HepG2 (cell line): ENCODE measurements around the gene PET100. TPM values are rescaled to one million over a fixed set of nuclear protein-coding genes. Genes with fewer than 3 reads are reported as not detected.
A peak's percentile ranks its signal among the peaks of the same experiment; 100 is the strongest.

Experiments
- ETV5 ChIP-seq: IDR thresholded peaks from 2 replicates; pipeline ENCODE4 v1.6.1; 2018; ENCODE audit warnings: missing biosample characterization, missing genetic modification reagents, inconsistent platforms, borderline replicate concordance
- FOSL1 ChIP-seq: sonication (generic); formaldehyde crosslinking; IDR thresholded peaks from 2 replicates; pipeline ENCODE4 v1.9.0; 2021; ENCODE audit warnings: missing genetic modification reagents, borderline replicate concordance
- FOXM1 ChIP-seq: sonication (generic); formaldehyde crosslinking; IDR thresholded peaks from 2 replicates; pipeline ENCODE4 v1.5.0; 2020; ENCODE audit warnings: missing genetic modification reagents
- KDM4B ChIP-seq: sonication (generic); formaldehyde crosslinking; IDR thresholded peaks from 2 replicates; pipeline ENCODE4 v1.4.0; 2020; ENCODE audit warnings: missing genetic modification reagents
- KLF16 ChIP-seq, 2 experiments: sonication (generic) in 1 of 2; formaldehyde crosslinking in 1 of 2; IDR thresholded peaks; 2 replicates each; pipeline versions ENCODE4 v1.6.1 to v1.8.0; 2016 to 2023; ENCODE audit warnings: missing genetic modification reagents in 2 of 2, missing compliant biosample characterization in 1 of 2
- MIXL1 ChIP-seq: IDR thresholded peaks from 2 replicates; pipeline ENCODE4 v1.6.1; 2016
- NAIF1 ChIP-seq: sonication (generic); formaldehyde crosslinking; IDR thresholded peaks from 2 replicates; pipeline ENCODE4 v1.5.0; 2020; ENCODE audit warnings: mild to moderate bottlenecking, missing genetic modification reagents, borderline replicate concordance
- PPARG ChIP-seq: conservative IDR thresholded peaks from 2 replicates; pipeline ENCODE4 v1.6.1; 2016; ENCODE audit warnings: missing biosample characterization, missing genetic modification reagents
- RBAK ChIP-seq: sonication (generic); formaldehyde crosslinking; IDR thresholded peaks from 2 replicates; pipeline ENCODE4 v1.5.1; 2020; ENCODE audit warnings: mild to moderate bottlenecking, missing genetic modification reagents
- SAP130 ChIP-seq: IDR thresholded peaks from 2 replicates; pipeline ENCODE4 v1.6.1; 2016; ENCODE audit warnings: low read depth
- SIX4 ChIP-seq: sonication (generic); formaldehyde crosslinking; IDR thresholded peaks from 2 replicates; pipeline ENCODE4 v1.4.0; 2020; ENCODE audit warnings: missing genetic modification reagents
- STAT5B ChIP-seq: sonication (generic); formaldehyde crosslinking; IDR thresholded peaks from 2 replicates; pipeline ENCODE4 v1.4.0; 2020; ENCODE audit warnings: missing genetic modification reagents
- ZNF160 ChIP-seq: sonication (generic); formaldehyde crosslinking; IDR thresholded peaks from 2 replicates; pipeline ENCODE4 v1.8.0; 2022; ENCODE audit warnings: mild to moderate bottlenecking, inconsistent platforms, missing genetic modification reagents
- ZNF20 ChIP-seq: sonication (generic); formaldehyde crosslinking; IDR thresholded peaks from 2 replicates; pipeline ENCODE4 v1.4.0; 2020; ENCODE audit warnings: mild to moderate bottlenecking, moderate library complexity, missing genetic modification reagents
- ZNF264 ChIP-seq: sonication (generic); formaldehyde crosslinking; IDR thresholded peaks from 2 replicates; pipeline ENCODE4 v1.4.0; 2020; ENCODE audit warnings: missing genetic modification reagents
- ZNF460 ChIP-seq: sonication (generic); formaldehyde crosslinking; IDR thresholded peaks from 2 replicates; pipeline ENCODE4 v1.5.1; 2020; ENCODE audit warnings: missing genetic modification reagents, mild to moderate bottlenecking, borderline replicate concordance
- ZNF501 ChIP-seq: sonication (generic); formaldehyde crosslinking; IDR thresholded peaks from 2 replicates; pipeline ENCODE4 v1.5.1; 2020; ENCODE audit warnings: mild to moderate bottlenecking, moderate library complexity, missing genetic modification reagents
- polyA plus RNA-seq, 8 experiments: library from polyadenylated mRNA; depleted of rRNA in 3 of 8; stranded (reverse) in 7 of 8; unstranded in 1 of 8; fragments of >200 nt; fragmentation: Illumina TruSeq in 4 of 8; extraction: Trizol in 4 of 8; gene quantifications; 2 replicates each; pipeline versions ENCODE4 v1.2.1 to v1.2.3, GENCODE V29; 2011 to 2016; ENCODE audit warnings: low read depth in 4 of 8, missing spikeins in 1 of 8, mixed read lengths in 1 of 8; ENCODE audit not compliant: insufficient read depth in 1 of 8
- total RNA-seq, 5 experiments: library from RNA; depleted of rRNA; stranded (reverse); fragments of >200 nt; fragmentation: Illumina TruSeq; extraction: Trizol; gene quantifications; 2 replicates each; pipeline ENCODE4 v1.2.3, GENCODE V29; 2016; ENCODE audit warnings: low read depth in 1 of 5
- TF ChIP-seq, protein P1 (sequence below): sonication (generic); formaldehyde crosslinking; IDR thresholded peaks from 2 replicates; pipeline ENCODE4 v1.4.0; 2020; ENCODE audit warnings: missing genetic modification reagents, mild to moderate bottlenecking, borderline replicate concordance
- TF ChIP-seq, protein P2 (sequence below): IDR thresholded peaks from 2 replicates; pipeline ENCODE4 v1.6.1; 2012; ENCODE audit warnings: low read length, improper control_type of control experiment

The PET100 gene
- total and polyA plus RNA-seq, 2 of the 13 experiments (the other 11 are each of a cell fraction or from before 2014, with no cell fraction given) = 22.3 to 66.5 TPM

DNA sequence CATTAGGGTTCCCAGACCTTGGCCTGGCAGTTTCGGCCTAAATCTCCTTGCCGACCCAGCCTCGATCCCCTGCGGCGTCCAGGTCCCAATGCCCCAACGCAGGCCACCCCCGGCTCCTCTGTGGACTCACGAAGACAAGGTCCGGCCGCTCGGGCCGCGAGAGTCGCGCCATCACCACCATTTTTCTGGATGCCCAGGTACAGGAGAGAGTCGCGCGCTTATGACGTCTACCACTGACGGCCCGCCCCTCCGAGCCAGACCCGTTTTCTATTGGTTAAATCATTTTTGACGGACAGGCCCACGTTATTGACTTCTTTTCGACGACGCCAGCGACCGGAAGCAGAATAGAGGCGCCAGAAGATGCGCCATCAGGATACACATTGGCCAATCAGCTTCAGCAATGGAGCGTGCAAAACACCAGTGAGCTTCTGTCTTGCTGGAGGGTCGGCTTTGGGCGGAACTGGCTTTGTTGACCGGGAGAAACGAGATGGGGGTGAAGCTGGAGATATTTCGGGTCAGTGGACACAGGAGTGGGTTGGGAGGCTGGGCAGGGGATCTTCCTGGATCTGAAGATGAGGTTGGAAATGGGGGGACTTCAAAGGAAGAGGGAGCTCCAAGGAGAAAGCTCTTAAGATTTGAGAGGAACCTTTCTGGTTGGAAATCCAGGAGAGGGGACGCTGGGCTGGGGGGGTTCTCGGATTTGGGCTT, at the start of gene PET100, which contains the start of gene XAB2 (continued):
- TF ChIP-seq SIX4 (CRISPR knock-in tag) (no peak), ZNF460 (CRISPR knock-in tag) (no peak), ETV5 (CRISPR knock-in tag) (peak; percentile 81; the same call in 1 of the 2 replicates), MIXL1 (no peak), SAP130 (CRISPR knock-in tag) (peak; percentile 96), FOSL1 (no peak), STAT5B (no peak), ZNF20 (no peak), PPARG (CRISPR knock-in tag) (no peak), RBAK (CRISPR knock-in tag) (no peak), ZNF501 (CRISPR knock-in tag) (peak; percentile 96), ZNF160 (CRISPR knock-in tag) (no peak), NAIF1 (CRISPR knock-in tag) (no peak), KLF16 (CRISPR knock-in tag; IDR thresholded peaks at IDR 0.05) (no peak; a peak in 1 of 4 replicates), KDM4B (CRISPR knock-in tag) (no peak), ZNF264 (CRISPR knock-in tag) (peak; percentile 57; the same call in 1 of the 2 replicates), FOXM1 (CRISPR knock-in tag) (no peak)
- TF ChIP-seq, protein P1, sequence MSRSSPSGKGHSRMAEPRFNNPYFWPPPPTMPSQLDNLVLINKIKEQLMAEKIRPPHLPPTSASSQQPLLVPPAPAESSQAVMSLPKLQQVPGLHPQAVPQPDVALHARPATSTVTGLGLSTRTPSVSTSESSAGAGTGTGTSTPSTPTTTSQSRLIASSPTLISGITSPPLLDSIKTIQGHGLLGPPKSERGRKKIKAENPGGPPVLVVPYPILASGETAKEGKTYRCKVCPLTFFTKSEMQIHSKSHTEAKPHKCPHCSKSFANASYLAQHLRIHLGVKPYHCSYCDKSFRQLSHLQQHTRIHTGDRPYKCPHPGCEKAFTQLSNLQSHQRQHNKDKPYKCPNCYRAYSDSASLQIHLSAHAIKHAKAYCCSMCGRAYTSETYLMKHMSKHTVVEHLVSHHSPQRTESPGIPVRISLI (CRISPR knock-in tag) = no peak
- TF ChIP-seq, protein P2, sequence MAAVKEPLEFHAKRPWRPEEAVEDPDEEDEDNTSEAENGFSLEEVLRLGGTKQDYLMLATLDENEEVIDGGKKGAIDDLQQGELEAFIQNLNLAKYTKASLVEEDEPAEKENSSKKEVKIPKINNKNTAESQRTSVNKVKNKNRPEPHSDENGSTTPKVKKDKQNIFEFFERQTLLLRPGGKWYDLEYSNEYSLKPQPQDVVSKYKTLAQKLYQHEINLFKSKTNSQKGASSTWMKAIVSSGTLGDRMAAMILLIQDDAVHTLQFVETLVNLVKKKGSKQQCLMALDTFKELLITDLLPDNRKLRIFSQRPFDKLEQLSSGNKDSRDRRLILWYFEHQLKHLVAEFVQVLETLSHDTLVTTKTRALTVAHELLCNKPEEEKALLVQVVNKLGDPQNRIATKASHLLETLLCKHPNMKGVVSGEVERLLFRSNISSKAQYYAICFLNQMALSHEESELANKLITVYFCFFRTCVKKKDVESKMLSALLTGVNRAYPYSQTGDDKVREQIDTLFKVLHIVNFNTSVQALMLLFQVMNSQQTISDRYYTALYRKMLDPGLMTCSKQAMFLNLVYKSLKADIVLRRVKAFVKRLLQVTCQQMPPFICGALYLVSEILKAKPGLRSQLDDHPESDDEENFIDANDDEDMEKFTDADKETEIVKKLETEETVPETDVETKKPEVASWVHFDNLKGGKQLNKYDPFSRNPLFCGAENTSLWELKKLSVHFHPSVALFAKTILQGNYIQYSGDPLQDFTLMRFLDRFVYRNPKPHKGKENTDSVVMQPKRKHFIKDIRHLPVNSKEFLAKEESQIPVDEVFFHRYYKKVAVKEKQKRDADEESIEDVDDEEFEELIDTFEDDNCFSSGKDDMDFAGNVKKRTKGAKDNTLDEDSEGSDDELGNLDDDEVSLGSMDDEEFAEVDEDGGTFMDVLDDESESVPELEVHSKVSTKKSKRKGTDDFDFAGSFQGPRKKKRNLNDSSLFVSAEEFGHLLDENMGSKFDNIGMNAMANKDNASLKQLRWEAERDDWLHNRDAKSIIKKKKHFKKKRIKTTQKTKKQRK = no peak
